Measurements from ENCODE around the gene SCRN2.

GRCh38 chr17:47822785-47823184 is 18.3 kb downstream of the SCRN2 start:
- TF ChIP-seq POLR2AphosphoS5 (IDR thresholded peaks at IDR 0.05): no peak
- TF ChIP-seq CTCF (IDR thresholded peaks at IDR 0.05): no peak
- no peak for TF ChIP-seq POLR2A (IDR thresholded peaks at IDR 0.05)

All from sigmoid colon (tissue), 4 donors.